HG03432 (cell line): ENCODE measurements around the gene MOV10.
A peak's percentile ranks its signal among the peaks of the same experiment; 100 is the strongest.

Source experiments
- ATAC-seq: cut with Tn5 transposase; IDR thresholded peaks from one replicate; pipeline ENCODE4 v1.9.1; 2021; ENCODE audit warnings: mild to moderate bottlenecking, moderate library complexity; ENCODE audit not compliant: unreplicated experiment

The MOV10 gene

DNA sequence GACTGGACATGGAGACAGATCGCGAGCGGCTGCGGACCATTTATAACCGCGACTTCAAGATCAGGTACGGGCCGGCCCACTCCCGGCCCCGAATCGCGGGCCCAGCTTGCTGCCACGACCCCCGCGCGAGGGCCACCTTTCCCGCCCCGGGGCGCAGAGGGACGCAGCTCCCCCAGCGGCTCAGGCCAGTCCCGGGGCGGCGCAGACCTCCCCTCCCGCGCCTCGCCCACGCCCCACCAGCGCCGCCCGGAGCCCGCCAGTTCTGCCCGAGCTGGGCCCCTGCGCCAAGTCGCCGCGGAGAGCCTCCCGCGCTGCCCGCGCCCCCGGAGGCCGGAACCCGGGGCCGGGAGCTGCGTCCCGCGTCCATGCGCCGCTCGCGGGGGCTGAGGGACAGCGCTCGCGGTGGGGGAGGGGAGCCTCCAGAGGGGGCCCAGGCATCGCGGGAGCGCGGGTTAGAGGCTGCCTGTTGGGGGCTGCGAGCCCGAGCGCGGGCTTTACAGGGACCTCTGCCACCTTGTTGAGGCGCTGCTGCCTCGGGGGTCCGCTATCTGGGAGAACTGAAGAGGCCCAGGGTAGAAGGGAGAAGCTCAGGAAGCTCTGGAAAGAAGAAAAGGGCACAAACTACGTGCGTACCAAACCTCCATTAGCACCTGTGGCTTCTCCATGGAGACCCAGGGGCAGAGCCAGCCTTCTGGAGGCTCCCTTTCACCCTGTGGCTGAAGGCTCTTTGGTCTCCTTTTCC, 698 bp downstream of the MOV10 start:
- ATAC-seq: peak; percentile 52

- no peak for ATAC-seq
Measured at GRCh38 chr1:112675728-112676381, 1.4 kb downstream of the MOV10 start.

GRCh38 chr1:112676543-112676942, 2.1 kb downstream of the MOV10 start:
- ATAC-seq: no peak

DNA sequence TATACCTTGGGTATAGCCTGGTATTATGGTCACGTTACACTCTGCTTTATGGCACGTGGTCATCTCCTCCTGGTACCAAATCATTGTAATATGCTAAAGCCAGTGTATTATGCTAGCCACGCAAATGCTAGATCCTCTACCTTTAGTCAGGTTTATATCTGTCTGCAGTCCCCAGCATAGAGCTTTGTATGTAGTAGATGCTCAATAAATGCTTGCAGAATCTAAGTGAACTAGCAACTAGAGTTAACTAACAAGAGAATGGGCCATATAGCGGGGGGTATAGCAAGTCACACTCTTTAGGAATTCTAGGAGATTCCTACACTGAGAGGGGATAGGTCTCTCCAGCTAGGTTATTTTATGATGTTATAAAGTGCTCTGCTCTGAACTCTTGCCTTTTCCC, 3.0 kb downstream of the MOV10 start:
- no peak for ATAC-seq

- ATAC-seq: no peak
Measured at GRCh38 chr1:112678605-112679004, 4.1 kb downstream of the MOV10 start.

DNA sequence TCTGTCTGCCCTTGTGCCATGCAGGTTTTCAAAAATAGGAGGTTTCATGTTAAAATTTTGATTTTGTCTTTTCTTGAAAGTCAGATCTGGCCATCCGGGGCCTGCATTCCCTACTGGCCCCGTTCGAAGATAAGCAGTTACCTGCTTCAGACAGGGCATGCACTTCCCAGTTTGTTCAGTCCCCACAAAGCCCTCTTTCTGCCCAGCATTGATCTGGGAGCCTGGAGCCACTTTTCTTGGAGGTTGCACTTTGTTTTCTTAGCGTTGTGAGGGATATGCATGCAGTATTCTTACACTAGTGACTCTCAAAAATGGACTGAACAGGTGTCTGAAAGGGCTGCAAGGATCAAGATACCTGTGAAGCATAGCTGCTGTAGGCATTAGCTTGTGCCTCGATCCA, 11.5 kb downstream of the MOV10 start:
- no peak for ATAC-seq

DNA sequence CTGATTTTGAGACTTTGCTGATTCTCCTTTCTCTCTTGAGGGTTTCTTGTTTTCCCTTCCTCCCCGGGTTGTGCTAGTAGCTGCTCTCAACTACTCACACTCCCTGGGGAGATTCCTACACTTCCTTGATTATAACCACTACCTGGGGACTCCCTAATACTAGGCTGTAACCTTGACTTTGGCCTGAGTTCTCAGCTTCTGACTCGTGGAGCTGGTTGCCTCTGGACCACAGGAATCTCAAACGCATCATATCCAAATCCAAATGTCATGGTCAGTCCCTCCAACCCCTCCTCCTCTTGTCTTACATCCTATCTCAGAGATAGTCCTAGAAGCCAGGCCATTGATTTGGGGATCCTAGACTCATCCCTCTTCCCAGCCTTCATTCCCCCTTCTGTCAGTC, 12.0 kb downstream of the MOV10 start:
- ATAC-seq: no peak

DNA sequence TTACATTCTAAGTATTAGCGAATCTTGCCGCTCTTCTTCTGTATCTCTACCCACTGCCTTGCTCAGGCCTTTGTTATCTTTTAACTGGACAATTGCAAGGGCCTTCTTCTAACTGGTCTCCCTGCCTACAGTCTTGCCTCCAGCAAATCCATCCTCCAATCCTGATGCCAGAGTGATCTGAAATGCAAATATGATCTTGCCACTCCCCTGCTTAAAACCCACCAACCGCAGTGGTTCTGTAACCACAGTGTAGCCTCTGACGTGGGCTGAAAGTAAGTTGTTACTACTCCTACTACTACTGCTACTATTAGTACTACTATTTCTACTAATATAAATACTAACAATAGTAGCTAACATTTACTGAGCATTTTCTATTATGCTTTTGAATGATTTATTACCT, 12.4 kb downstream of the MOV10 start:
- no peak for ATAC-seq

DNA sequence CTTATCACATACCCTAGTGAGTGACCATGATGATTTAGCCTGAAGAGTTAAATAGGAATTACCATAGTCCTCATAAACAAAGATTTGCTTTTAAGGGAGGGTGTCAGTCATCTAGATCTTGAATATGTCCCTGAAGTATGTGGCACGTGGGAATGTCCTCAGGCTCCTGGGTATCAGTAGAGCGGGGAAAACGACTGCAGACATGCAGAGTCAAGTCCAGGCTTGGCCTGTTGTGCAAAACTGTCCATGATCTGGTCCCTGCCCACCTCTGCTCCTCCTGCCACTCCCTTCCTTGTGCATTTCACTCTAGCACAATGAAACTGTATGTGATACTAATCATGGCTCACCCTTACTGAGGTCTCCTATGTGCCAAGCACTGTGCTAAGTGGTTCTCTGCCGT, 12.9 kb downstream of the MOV10 start:
- no peak for ATAC-seq

DNA sequence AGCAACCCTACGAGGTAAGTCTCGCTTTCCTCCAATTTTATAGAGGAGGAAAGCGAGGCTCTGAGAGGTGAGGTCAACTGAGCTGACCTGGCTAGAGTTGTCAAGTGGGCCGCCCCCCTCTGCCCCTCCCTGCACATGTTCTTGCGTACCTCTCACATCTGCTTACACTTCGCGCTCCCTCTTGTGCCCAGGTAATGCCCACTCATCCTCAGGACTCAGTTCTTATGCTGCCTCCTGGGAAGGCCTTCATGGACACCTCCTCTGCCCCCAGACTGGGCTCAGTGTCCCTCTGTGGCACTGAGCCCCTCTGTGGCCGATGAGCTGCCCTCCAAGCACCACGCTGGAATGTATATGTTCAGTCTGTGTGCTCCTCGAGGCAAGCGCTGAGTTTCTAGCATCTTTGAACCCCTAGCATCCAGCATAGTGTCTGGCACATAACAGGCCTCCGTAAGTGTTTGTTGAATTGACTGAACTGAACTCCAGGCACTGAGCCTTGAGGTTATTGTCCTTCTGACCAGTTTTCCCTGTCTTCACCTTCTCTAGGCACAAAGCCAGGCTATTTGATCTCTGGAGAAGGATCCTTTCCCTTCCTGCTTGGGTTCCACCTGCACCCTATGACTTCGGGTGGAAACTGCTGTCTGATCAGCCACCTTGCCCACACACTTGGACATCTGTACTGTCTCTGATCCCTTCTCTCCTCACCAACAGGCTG, 13.5 kb downstream of the MOV10 start:
- ATAC-seq: no peak

GRCh38 chr1:112688781-112689193, 14.3 kb downstream of the MOV10 start:
- ATAC-seq: no peak

GRCh38 chr1:112689196-112689841, 14.9 kb downstream of the MOV10 start:
- no peak for ATAC-seq

DNA sequence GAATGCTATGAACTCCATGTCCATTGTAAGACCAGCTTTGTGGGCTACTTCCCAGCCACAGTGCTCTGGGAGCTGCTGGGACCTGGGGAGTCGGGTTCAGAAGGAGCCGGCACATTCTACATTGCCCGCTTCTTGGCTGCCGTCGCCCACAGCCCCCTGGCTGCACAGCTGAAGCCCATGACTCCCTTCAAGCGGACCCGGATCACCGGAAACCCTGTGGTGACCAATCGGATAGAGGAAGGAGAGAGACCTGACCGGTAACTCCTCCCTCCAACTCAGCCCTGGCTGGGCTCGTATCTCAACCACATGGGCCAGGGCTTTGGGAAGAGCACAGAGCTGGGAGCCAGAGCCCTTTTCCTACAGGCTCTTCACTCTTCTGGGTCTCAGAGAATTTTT, 15.4 kb downstream of the MOV10 start:
- ATAC-seq: no peak

DNA sequence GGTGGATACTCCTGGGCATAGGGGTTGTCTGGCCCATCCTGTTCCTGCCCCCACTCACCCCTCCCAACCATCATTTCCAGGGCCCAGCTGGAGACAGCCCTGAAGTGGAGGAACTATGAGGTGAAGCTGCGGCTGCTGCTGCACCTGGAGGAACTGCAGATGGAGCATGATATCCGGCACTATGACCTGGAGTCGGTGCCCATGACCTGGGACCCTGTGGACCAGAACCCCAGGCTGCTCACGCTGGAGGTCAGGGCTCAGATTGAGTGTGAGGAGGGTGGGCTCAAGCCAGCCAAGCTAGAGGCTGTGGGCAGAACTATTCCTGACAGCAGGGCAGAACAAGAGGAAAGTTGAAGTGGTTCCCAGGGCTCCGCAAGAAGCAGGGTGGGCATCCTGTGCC, 18.2 kb downstream of the MOV10 start:
- no peak for ATAC-seq

- no peak for ATAC-seq
Measured at GRCh38 chr1:112693821-112694220, 19.4 kb downstream of the MOV10 start.

- no peak for ATAC-seq
Measured at GRCh38 chr1:112694363-112694929, 20.0 kb downstream of the MOV10 start.

- no peak for ATAC-seq
Measured at GRCh38 chr1:112695276-112695675, 20.8 kb downstream of the MOV10 start.

- no peak for ATAC-seq
Measured at GRCh38 chr1:112696578-112697314, 22.3 kb downstream of the MOV10 start.

DNA sequence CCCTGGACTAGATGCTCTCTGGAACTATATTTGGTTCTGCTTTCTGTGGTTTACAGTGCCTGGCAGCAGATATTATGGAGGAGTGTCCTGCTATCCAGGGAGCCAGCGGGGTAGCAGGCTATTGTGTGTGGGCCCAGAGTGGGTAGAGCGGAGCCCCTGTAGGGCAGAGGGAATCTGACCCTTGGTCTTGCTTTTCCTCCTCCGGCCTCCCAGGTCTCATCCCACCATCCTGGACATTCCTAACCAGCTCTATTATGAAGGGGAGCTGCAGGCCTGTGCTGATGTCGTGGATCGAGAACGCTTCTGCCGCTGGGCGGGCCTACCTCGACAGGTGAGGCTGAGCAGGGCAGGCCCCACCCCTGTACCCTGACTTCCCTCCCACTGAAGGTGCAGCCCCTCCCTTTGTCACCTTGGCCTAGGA, 23.3 kb downstream of the MOV10 start:
- no peak for ATAC-seq
